CD4-positive, alpha-beta T cell treated with Interleukin-2 at 100 ng/mL for 4 hours (primary cell): ENCODE measurements around the gene ARID1B.

ENCODE experiments used
- DNase-seq: peaks from one replicate; pipeline ENCODE4 v3.0.0-alpha.2; 2020; ENCODE audit warnings: low spot score

Gene ARID1B

GRCh38 chr6:156906451-156906850, 129.3 kb downstream of the ARID1B start:
- DNase-seq: no peak

GRCh38 chr6:156909212-156910010, 132.2 kb downstream of the ARID1B start:
- DNase-seq: no peak

- DNase-seq: no peak
Observed at GRCh38 chr6:156910011-156910334, 132.8 kb downstream of the ARID1B start.

- DNase-seq: no peak
Observed at GRCh38 chr6:156910938-156911337, 133.8 kb downstream of the ARID1B start.

DNA sequence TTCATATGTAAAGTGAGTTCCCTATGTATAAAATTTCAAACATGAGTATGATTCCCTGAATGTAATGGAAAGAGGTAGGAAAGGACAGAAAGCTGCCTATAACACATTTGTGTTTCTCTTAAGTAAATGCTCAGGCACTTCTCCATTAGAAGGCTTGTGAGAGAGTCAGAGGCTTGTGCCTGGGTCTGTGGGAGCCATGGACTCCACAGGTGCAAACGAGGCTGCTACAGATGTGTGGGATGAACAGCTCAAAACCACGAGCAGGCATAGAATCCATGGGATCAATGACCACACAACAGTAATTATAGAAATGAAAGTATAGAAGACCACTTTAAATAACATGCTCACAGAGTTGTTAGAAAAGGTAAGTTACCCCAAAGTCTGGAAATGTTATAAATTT, 134.4 kb downstream of the ARID1B start:
- no peak for DNase-seq

DNA sequence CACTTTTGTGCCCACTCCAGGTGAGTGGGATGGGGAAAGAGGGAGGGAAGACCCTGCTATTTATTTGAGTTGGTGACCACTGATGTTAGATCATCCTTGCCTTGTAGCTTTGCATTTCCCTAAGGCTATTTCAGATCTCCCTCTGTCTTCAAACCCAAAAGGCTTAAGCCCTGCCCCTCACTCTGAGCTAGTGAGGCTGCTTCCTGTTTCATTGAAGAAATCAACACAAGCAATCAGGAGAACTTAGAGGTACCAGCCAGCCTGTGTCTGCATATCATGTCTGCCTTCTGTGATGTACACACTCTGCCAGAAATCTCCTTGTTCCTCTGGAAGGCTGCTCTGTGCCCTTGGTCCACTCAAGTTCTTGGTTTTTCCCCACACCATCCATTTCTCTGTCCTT, 135.3 kb downstream of the ARID1B start:
- no peak for DNase-seq

DNA sequence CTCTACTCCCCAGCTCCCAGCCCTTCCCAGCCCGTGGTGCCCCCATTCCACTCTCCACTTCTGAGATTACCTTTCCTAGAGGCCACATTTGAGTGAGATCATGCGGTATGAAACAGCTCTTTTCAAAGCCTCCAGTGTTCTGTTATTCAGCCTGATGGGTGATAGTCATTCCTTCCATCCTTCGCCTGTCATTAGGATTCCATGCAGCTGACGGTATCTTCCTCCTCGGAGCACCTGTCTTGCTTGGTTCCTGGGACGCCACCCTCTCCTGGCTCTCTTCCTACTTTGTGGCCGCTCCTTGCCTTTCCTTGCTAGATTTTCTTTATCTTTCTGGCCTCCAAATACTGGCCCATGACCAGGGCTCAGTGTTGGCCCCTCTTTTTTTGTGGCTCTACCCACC, 137.0 kb downstream of the ARID1B start:
- no peak for DNase-seq

DNA sequence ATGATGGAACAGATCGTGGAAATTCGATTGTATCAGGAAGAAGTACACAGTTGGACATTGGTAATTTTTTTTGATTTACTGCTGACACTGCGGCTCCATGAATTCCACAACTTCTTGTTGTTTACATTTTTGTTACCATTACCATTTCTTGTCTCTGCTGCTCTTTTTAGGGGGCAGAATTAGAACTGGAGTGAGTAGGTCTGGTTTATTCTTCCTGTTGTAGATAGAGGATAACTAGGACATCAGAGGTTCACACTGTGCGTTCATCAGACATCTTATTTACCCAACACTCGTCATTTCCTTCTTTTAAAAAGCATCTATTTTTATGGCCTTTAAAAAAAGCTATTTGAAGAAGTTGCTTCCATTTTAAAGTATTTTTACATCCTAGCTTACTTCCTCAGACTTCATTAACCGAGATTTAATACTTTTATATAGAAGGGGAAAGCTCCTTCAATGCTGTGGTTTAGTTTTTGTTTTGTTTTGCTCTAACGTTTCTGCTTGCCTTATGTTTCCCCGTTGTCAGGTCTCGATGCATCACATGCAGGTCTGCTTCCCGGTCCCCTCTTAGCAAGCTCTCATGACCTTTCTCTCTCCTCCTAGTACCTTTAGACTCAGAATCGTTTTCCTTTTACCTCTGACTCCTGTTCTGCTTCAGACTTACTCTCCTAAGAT, 139.1 kb downstream of the ARID1B start:
- DNase-seq: no peak

- DNase-seq: no peak
Observed at GRCh38 chr6:156917213-156917612, 140.0 kb downstream of the ARID1B start.

DNA sequence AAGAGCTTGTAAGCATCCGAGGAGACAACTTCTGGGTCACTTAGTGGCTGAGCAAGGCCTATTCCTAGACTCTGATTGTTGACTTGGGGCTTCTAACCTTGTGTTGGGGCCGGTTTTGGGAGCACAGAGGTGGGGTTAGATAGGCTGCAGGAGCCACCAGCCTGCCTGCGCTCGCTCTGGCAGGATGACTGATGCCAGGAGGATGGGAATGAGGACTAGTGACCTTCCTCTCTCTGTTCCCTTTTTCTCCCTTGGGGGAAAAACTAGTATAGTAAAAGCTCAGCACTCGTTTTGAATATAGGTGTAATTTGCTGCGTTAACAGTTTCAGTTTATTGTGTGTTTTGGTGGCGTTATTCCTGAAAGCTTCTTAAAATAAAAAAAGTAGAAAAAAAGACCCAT, 141.5 kb downstream of the ARID1B start:
- no peak for DNase-seq

GRCh38 chr6:156919370-156919769, 142.2 kb downstream of the ARID1B start:
- DNase-seq: no peak

GRCh38 chr6:156919814-156920369, 142.7 kb downstream of the ARID1B start:
- no peak for DNase-seq

- DNase-seq: no peak
Observed at GRCh38 chr6:156924246-156924645, 147.1 kb downstream of the ARID1B start.

GRCh38 chr6:156925026-156925425, 147.8 kb downstream of the ARID1B start:
- DNase-seq: no peak

DNA sequence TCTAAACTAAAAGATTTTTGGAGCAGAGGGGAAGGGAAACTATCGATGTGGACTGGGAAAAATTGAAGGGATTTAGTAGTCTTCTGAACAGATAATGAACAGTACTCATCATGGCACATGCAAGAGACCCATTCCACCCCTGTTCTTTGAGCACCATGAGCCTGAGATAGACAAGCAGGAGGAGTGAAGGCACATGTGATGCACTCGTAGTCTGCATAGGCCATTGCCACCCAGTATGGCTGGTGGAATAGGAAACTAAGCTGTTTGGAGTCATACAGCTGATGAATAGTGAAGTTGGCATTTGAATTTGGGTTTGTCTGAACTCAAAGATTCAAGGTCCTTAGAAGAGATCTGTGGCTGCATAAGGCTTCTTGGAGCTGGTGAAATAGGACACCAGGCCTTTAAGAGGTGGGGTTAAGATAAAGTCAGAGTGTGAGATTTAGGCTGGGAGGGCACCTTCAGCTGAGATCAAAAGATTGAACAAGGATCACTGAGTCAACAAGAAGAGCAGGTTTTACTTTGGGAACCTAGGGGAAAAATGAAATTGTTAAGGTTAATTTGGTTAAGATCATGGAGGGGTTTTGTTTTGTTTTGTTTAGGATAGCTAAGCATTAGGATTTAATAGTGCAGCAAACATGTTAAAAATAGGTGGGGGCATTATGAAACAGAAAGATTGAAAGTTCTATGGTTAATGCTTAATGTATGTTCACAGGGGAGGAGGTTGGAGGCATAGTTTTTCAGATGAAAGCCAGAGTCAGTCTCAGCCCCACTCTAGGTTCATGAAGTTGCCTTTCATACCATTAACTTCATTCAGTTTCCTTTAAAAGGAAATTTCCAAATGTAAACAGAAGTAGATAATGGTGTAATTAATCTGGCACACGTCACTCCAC, 148.8 kb downstream of the ARID1B start:
- no peak for DNase-seq

DNA sequence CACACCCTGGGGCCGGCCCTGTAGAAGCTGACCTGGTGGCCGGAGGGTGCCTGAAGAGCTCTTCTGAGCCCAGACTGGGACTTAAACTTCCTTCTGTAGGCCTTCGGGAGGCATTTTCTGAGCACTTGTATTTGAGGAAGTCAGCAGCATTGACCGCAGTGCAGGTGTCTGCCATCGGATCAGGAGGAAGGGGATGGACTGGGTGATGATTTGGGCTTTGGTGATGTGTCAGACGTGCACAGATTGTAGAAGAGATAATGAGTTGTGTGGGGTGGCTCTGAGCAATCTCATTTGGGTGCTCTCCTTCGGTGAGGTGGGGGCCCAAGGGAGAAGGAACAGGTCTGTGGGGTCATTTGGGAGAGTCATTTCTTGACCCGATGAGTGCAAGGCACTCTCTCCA, 150.9 kb downstream of the ARID1B start:
- no peak for DNase-seq

- no peak for DNase-seq
Observed at GRCh38 chr6:156928972-156929371, 151.8 kb downstream of the ARID1B start.

GRCh38 chr6:156931283-156931682, 154.1 kb downstream of the ARID1B start:
- DNase-seq: no peak

DNA sequence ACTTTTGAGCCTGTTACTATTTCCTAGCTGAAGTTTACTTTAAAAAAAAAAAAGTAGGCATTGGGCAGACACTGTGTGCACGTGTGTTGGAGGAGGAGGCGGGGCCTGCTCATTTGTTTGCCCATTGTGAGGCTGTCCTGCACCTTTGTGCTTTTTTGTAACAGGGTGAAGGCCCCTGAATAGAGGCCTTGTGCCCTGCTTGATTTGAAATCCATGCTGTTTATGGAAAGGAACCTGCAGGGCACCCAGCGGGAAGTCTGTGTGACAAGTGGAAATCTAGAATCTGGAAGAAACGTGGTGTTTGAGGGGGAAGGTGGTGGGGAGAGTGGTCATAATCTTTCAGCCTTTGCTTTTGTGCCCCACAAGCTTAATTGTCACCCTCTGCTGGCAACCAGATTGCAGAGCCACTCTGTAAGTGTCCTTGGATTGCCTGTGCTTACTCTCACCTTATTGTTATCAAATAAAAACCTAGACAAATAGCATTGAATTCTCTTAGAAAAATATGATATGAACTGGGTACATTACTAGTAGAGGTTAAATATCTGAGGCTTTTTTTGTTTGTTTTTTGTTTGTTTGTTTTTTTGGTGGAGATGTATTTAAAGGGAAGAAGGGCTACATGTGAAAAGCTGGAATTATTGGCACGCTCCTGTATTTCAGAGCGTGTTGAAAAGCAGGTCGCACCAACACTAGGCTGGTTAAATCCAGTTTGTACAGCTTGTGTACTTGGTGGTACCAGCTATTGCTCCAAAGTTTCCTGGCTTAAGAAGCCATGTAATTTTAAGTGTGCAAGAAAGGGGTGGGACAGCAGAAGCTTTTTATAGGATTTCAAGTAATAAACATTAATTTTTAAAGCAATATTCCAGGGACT, 156.3 kb downstream of the ARID1B start:
- DNase-seq: no peak

GRCh38 chr6:156934069-156934460, 156.9 kb downstream of the ARID1B start:
- DNase-seq: no peak

- DNase-seq: no peak
Observed at GRCh38 chr6:156935000-156935399, 157.8 kb downstream of the ARID1B start.

DNA sequence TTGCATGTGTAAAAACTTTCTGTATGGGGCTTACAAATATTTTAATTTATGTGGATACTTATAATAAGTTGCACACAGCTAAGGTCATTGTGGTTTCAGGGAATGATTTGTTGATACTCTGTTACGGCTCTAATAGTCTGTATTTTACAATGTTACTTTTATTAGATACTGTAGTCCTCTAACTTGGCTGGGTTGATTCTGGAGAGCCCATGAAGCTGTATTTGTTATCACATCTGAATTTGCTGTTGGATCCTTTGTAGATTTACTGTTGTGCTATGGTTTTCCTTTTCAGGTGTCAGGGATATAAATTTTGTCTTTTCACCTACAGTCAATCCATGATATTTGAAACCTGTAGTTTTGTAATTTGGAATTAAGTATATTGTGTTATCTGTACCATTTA, 161.0 kb downstream of the ARID1B start:
- DNase-seq: no peak
